ENCODE results near the gene FRMD5. TPM values are rescaled to one million over a fixed set of nuclear protein-coding genes. Genes with fewer than 3 reads are reported as not detected.

Gene FRMD5
- total RNA-seq, 4 donors from 2014 or later, result 2.9 to 5.4 (median 3.8) TPM

- no peak overlapping the region for H3K4me3 ChIP-seq
- H3K4me1 ChIP-seq, result peaks cover 0 to 12% (median 0%) of the 10 kb centered on the region in 4 donors
- no peak for DNase-seq (ENCODE audit: low spot score in 2 of 2)
- no peaks in the 10 kb centered on the region for H3K9me3 ChIP-seq
- H3K36me3 ChIP-seq, result no peaks in the 10 kb centered on the region
- peak overlapping the region in 2 of 4 donors; percentile 4 to 22 for H3K27ac ChIP-seq
- 40 to 42% methylated on average over 2 of the region's 2 CpGs for WGBS, 2 donors
- TF ChIP-seq CTCF (IDR thresholded peaks at IDR 0.05), result no peak
- no peak for TF ChIP-seq POLR2A (IDR thresholded peaks at IDR 0.05)
- no peak for TF ChIP-seq EP300 (IDR thresholded peaks at IDR 0.05)
- no peaks in the 10 kb centered on the region for H3K27me3 ChIP-seq
Measured at GRCh38 chr15:43958861-43959330, 236.2 kb downstream of the FRMD5 start.

DNA sequence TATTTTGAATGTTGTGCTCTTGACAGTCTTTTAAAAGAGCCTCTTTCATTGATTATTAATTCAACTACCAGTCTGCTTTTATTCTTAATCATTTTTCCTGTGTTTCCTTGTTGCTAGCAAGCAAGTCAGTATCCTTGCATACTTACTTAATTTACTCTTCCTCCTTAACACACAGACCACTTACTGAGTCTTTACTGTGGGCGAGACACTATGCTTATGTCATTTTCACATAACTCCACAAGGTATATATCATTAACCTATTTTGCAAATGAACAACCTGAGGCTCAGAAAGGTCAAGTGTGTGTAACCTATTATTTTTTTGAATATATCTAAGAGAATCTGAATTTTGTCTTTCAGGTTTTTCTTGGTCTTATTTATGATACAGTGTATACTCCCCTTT, 237.3 kb downstream of the FRMD5 start:
- no peaks in the 10 kb centered on the region for H3K27me3 ChIP-seq
- no peaks in the 10 kb centered on the region for H3K9me3 ChIP-seq
- DNase-seq (ENCODE audit: low spot score in 2 of 2), result no peak
- H3K4me3 ChIP-seq, result no peak overlapping the region
- TF ChIP-seq POLR2A (IDR thresholded peaks at IDR 0.05) (no peak), CTCF (IDR thresholded peaks at IDR 0.05) (no peak), EP300 (IDR thresholded peaks at IDR 0.05) (no peak)
- no peak overlapping the region for H3K27ac ChIP-seq
- no peaks in the 10 kb centered on the region for H3K36me3 ChIP-seq
- peaks cover 0 to 12% (median 0%) of the 10 kb centered on the region in 4 donors for H3K4me1 ChIP-seq
- 91 to 93% methylated on average over 1 of the region's 1 CpG for WGBS, 2 donors

DNA sequence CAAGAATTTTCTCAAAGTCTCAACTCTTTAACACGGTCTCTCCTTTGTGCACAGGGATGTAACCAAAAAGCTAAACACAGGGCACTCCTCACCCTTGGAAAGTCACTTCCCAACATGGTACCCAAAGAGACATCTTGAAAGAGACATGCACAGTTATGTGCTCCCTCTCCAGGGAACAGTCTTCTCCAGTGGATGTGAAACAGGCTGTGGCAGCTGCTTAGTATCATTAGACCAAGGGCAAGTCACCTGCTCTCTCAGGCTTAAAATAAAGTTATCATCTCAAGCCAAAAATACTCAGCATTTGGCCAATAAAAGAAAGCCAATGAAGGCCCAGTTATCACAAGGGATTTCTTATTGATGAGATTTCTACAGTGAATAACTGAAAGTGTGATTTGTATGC, 239.9 kb downstream of the FRMD5 start:
- DNase-seq (ENCODE audit: low spot score in 2 of 2), result no peak
- Histone ChIP-seq H3K36me3 (no peaks in the 10 kb centered on the region), H3K4me1 (peaks cover 0 to 12% (median 0%) of the 10 kb centered on the region in 4 donors), H3K4me3 (no peak overlapping the region), H3K9me3 (no peaks in the 10 kb centered on the region), H3K27me3 (no peaks in the 10 kb centered on the region), H3K27ac (no peak overlapping the region)
- WGBS, 2 donors, result 88 to 91% methylated on average over 1 of the region's 1 CpG
- TF ChIP-seq CTCF (IDR thresholded peaks at IDR 0.05), result no peak
- no peak for TF ChIP-seq EP300 (IDR thresholded peaks at IDR 0.05)
- TF ChIP-seq POLR2A (IDR thresholded peaks at IDR 0.05), result no peak

GRCh38 chr15:43954181-43954621, 240.9 kb downstream of the FRMD5 start:
- no peak for DNase-seq (ENCODE audit: low spot score in 2 of 2)
- H3K27me3 ChIP-seq, result no peaks in the 10 kb centered on the region
- no peaks in the 10 kb centered on the region for H3K9me3 ChIP-seq
- no peak overlapping the region for H3K27ac ChIP-seq
- no peaks in the 10 kb centered on the region for H3K36me3 ChIP-seq
- 74 to 75% methylated on average over 4 of the region's 4 CpGs for WGBS, 2 donors
- peaks cover 0 to 10% (median 0%) of the 10 kb centered on the region in 4 donors for H3K4me1 ChIP-seq
- no peak overlapping the region for H3K4me3 ChIP-seq
- TF ChIP-seq EP300 (IDR thresholded peaks at IDR 0.05) (no peak), POLR2A (IDR thresholded peaks at IDR 0.05) (no peak), CTCF (IDR thresholded peaks at IDR 0.05) (no peak)

GRCh38 chr15:43953402-43953801, 241.7 kb downstream of the FRMD5 start:
- no peak overlapping the region for H3K4me3 ChIP-seq
- DNase-seq (ENCODE audit: low spot score in 2 of 2), result no peak
- peaks cover 0 to 2% (median 0%) of the 10 kb centered on the region in 4 donors for H3K4me1 ChIP-seq
- no peaks in the 10 kb centered on the region for H3K27me3 ChIP-seq
- no peaks in the 10 kb centered on the region for H3K9me3 ChIP-seq
- H3K27ac ChIP-seq, result no peak overlapping the region
- TF ChIP-seq POLR2A (IDR thresholded peaks at IDR 0.05), result no peak
- 73 to 90% methylated on average over 1 of the region's 1 CpG for WGBS, 2 donors
- H3K36me3 ChIP-seq, result no peaks in the 10 kb centered on the region

DNA sequence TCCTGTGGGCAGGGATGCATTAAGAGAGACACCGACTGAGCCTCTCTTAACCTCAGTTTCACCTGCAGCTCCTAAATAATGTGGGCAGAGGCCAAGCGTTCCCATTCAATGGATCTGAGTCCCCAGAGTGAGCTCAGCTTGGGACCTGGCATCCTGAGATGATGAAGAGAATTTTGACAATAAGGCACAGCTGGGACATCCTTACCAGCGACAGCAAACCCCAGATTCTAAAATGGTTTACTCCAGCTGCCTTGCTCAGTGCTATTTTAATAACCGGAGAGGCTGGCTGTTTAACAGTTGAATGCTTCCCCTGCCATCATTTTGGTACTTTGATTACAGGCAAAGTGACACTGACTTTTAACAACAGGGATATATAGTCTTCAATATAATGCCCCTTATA, 244.5 kb downstream of the FRMD5 start:
- TF ChIP-seq POLR2A (IDR thresholded peaks at IDR 0.05), result no peak
- no peak for TF ChIP-seq CTCF (IDR thresholded peaks at IDR 0.05)
- no peak for TF ChIP-seq EP300 (IDR thresholded peaks at IDR 0.05)
- H3K27me3 ChIP-seq, result no peaks in the 10 kb centered on the region
- no peak overlapping the region for H3K4me3 ChIP-seq
- no peak overlapping the region for H3K27ac ChIP-seq
- no peaks in the 10 kb centered on the region for H3K9me3 ChIP-seq
- H3K36me3 ChIP-seq, result no peaks in the 10 kb centered on the region
- H3K4me1 ChIP-seq, result no peaks in the 10 kb centered on the region
- no peak for DNase-seq (ENCODE audit: low spot score in 2 of 2)
- 91 to 92% methylated on average over 4 of the region's 4 CpGs for whole genome bisulfite sequencing, 2 donors
